HUES64 (cell line): ENCODE data around the gene NTRK1.

Source experiments
- H3K27ac ChIP-seq: 2 replicates; pipeline ENCODE4 v1.7.0; 2013; ENCODE audit warnings: low read depth, low read length, inconsistent platforms
- H3K27me3 ChIP-seq: 2 replicates; pipeline ENCODE4 v1.6.1; 2013; ENCODE audit warnings: mild to moderate bottlenecking, low read length; ENCODE audit not compliant: insufficient read depth
- H3K36me3 ChIP-seq: 2 replicates; pipeline ENCODE4 v1.6.1; 2013; ENCODE audit warnings: mild to moderate bottlenecking, low read length; ENCODE audit not compliant: insufficient read depth
- H3K4me1 ChIP-seq: 2 replicates; pipeline ENCODE4 v1.6.1; 2013; ENCODE audit warnings: mild to moderate bottlenecking, low read length, moderate library complexity; ENCODE audit not compliant: insufficient read depth
- H3K4me3 ChIP-seq: 2 replicates; pipeline ENCODE4 v1.5.1; 2013; ENCODE audit warnings: mild to moderate bottlenecking, low read length, moderate library complexity
- H3K9ac ChIP-seq: 2 replicates; pipeline ENCODE4 v1.6.1; 2013; ENCODE audit warnings: mild to moderate bottlenecking, low read depth, low read length
- H3K9me3 ChIP-seq: 2 replicates; pipeline ENCODE4 v1.6.1; 2013; ENCODE audit warnings: low read depth, low read length; ENCODE audit not compliant: insufficient read depth
- WGBS: fragments of 150-250, 120-280 bp; methylation state at CpG from one replicate; pipeline ENCODE4 v1.1.7; 2013; ENCODE audit warnings: missing lambda C conversion rate; 5-methylcytosine and 5-hydroxymethylcytosine counted together

Gene NTRK1

GRCh38 chr1:156821801-156822200 is 38.9 kb upstream of the NTRK1 start:
- no peak overlapping the region for H3K4me3 ChIP-seq
- no peak overlapping the region for H3K9ac ChIP-seq
- no peak overlapping the region for H3K27ac ChIP-seq
- H3K4me1 ChIP-seq: no peaks in the 10 kb centered on the region
- peaks cover 27% of the 10 kb centered on the region for H3K27me3 ChIP-seq
- WGBS: 73% methylated on average over 4 of the region's 4 CpGs
- no peaks in the 10 kb centered on the region for H3K9me3 ChIP-seq
- H3K36me3 ChIP-seq: no peaks in the 10 kb centered on the region

- WGBS: 93% methylated on average over 1 of the region's 1 CpG
- no peaks in the 10 kb centered on the region for H3K36me3 ChIP-seq
These were observed 38.0 kb upstream of the NTRK1 start for GRCh38 chr1:156822680-156823079.

GRCh38 chr1:156823210-156823790 is 37.4 kb upstream of the NTRK1 start:
- H3K9ac ChIP-seq: no peak overlapping the region
- no peak overlapping the region for H3K4me3 ChIP-seq
- 88% methylated on average over 5 of the region's 5 CpGs for WGBS
- peaks cover 27% of the 10 kb centered on the region for H3K27me3 ChIP-seq
- H3K36me3 ChIP-seq: no peaks in the 10 kb centered on the region
- H3K9me3 ChIP-seq: no peaks in the 10 kb centered on the region
- no peaks in the 10 kb centered on the region for H3K4me1 ChIP-seq
- H3K27ac ChIP-seq: no peak overlapping the region

More at GRCh38 chr1:156822680-156823079, 38.0 kb upstream of the NTRK1 start:
- Histone ChIP-seq H3K9ac (no peak overlapping the region), H3K27ac (no peak overlapping the region), H3K9me3 (no peaks in the 10 kb centered on the region), H3K4me1 (no peaks in the 10 kb centered on the region), H3K27me3 (peaks cover 27% of the 10 kb centered on the region), H3K4me3 (no peak overlapping the region)

- H3K4me3 ChIP-seq: no peak overlapping the region
These were observed 34.0 kb upstream of the NTRK1 start for GRCh38 chr1:156826630-156827029.

GRCh38 chr1:156828400-156829124 is 32.1 kb upstream of the NTRK1 start:
- Histone ChIP-seq H3K27ac (no peak overlapping the region), H3K9me3 (no peaks in the 10 kb centered on the region), H3K4me3 (no peak overlapping the region), H3K9ac (no peak overlapping the region), H3K36me3 (no peaks in the 10 kb centered on the region), H3K4me1 (no peaks in the 10 kb centered on the region), H3K27me3 (peaks cover 25% of the 10 kb centered on the region)
- 74% methylated on average over 18 of the region's 18 CpGs for WGBS

More at GRCh38 chr1:156826630-156827029, 34.0 kb upstream of the NTRK1 start:
- H3K27me3 ChIP-seq: peaks cover 22% of the 10 kb centered on the region
- no peaks in the 10 kb centered on the region for H3K4me1 ChIP-seq
- H3K36me3 ChIP-seq: no peaks in the 10 kb centered on the region
- WGBS: 86% methylated on average over 1 of the region's 1 CpG
- H3K9me3 ChIP-seq: no peaks in the 10 kb centered on the region
- no peak overlapping the region for H3K9ac ChIP-seq
- H3K27ac ChIP-seq: no peak overlapping the region

- Histone ChIP-seq H3K9me3 (no peaks in the 10 kb centered on the region), H3K27me3 (peaks cover 41% of the 10 kb centered on the region), H3K4me3 (no peak overlapping the region), H3K9ac (no peak overlapping the region), H3K4me1 (no peaks in the 10 kb centered on the region), H3K36me3 (no peaks in the 10 kb centered on the region), H3K27ac (no peak overlapping the region)
- 63% methylated on average over 5 of the region's 5 CpGs for WGBS
These were observed 28.2 kb upstream of the NTRK1 start for GRCh38 chr1:156832434-156832833.

GRCh38 chr1:156833603-156834002 is 27.1 kb upstream of the NTRK1 start:
- H3K27me3 ChIP-seq: peaks cover 45% of the 10 kb centered on the region

GRCh38 chr1:156834322-156834721 is 26.3 kb upstream of the NTRK1 start:
- H3K4me1 ChIP-seq: no peaks in the 10 kb centered on the region
- no peak overlapping the region for H3K4me3 ChIP-seq
- no peaks in the 10 kb centered on the region for H3K36me3 ChIP-seq
- H3K9me3 ChIP-seq: no peaks in the 10 kb centered on the region
- no peak overlapping the region for H3K27ac ChIP-seq
- H3K9ac ChIP-seq: no peak overlapping the region
- H3K27me3 ChIP-seq: peaks cover 45% of the 10 kb centered on the region
- WGBS: 79% methylated on average over 2 of the region's 3 CpGs

More at GRCh38 chr1:156833603-156834002, 27.1 kb upstream of the NTRK1 start:
- Histone ChIP-seq H3K4me1 (no peaks in the 10 kb centered on the region), H3K9ac (no peak overlapping the region), H3K4me3 (no peak overlapping the region), H3K9me3 (no peaks in the 10 kb centered on the region), H3K27ac (no peak overlapping the region), H3K36me3 (no peaks in the 10 kb centered on the region)
- WGBS: 72% methylated on average over 2 of the region's 2 CpGs

GRCh38 chr1:156836041-156836654 is 24.5 kb upstream of the NTRK1 start:
- 70% methylated on average over 5 of the region's 5 CpGs for WGBS
- no peaks in the 10 kb centered on the region for H3K4me1 ChIP-seq
- no peak overlapping the region for H3K4me3 ChIP-seq
- H3K36me3 ChIP-seq: no peaks in the 10 kb centered on the region
- H3K9me3 ChIP-seq: no peaks in the 10 kb centered on the region
- H3K9ac ChIP-seq: no peak overlapping the region
- H3K27ac ChIP-seq: no peak overlapping the region
- peaks cover 48% of the 10 kb centered on the region for H3K27me3 ChIP-seq

- H3K36me3 ChIP-seq: no peaks in the 10 kb centered on the region
- no peak overlapping the region for H3K4me3 ChIP-seq
- peaks cover 49% of the 10 kb centered on the region for H3K27me3 ChIP-seq
- no peaks in the 10 kb centered on the region for H3K9me3 ChIP-seq
- H3K4me1 ChIP-seq: no peaks in the 10 kb centered on the region
- 89% methylated on average over 4 of the region's 4 CpGs for WGBS
- H3K27ac ChIP-seq: no peak overlapping the region
- no peak overlapping the region for H3K9ac ChIP-seq
These were observed 23.8 kb upstream of the NTRK1 start for GRCh38 chr1:156836892-156837291.

- no peak overlapping the region for H3K4me3 ChIP-seq
- no peaks in the 10 kb centered on the region for H3K4me1 ChIP-seq
- H3K9ac ChIP-seq: no peak overlapping the region
- H3K27ac ChIP-seq: no peak overlapping the region
- WGBS: 30% methylated on average over 7 of the region's 7 CpGs
- no peaks in the 10 kb centered on the region for H3K9me3 ChIP-seq
- H3K36me3 ChIP-seq: no peaks in the 10 kb centered on the region
- H3K27me3 ChIP-seq: peaks cover 55% of the 10 kb centered on the region
These were observed 21.7 kb upstream of the NTRK1 start for GRCh38 chr1:156838972-156839371.
